H9 (cell line): ENCODE measurements around the gene ITGB2. TPM values are rescaled to one million over a fixed set of nuclear protein-coding genes. Genes with fewer than 3 reads are reported as not detected.
A peak's percentile ranks its signal among the peaks of the same experiment; 100 is the strongest.

Source experiments
- DNase-seq: peaks from one replicate; pipeline ENCODE4 v3.0.0-alpha.2; 2017
- H2AFZ ChIP-seq: one replicate; pipeline ENCODE4 v1.6.1; 2013; ENCODE audit warnings: mild to moderate bottlenecking, low read length, control low read depth, moderate library complexity
- H2AK5ac ChIP-seq: 2 replicates; pipeline ENCODE4 v1.6.1; 2013; ENCODE audit warnings: low read length, control low read depth, mixed read lengths; ENCODE audit not compliant: insufficient read length
- H2BK120ac ChIP-seq: one replicate; pipeline ENCODE4 v1.6.1; 2013; ENCODE audit warnings: low read depth, mild to moderate bottlenecking, low read length, control low read depth, inconsistent platforms; ENCODE audit not compliant: poor library complexity, severe bottlenecking
- H2BK12ac ChIP-seq: 2 replicates; pipeline ENCODE4 v1.6.1; 2013; ENCODE audit warnings: low read length, control low read depth, mixed read lengths, low read depth; ENCODE audit not compliant: insufficient read length
- H2BK15ac ChIP-seq: 2 replicates; pipeline ENCODE4 v1.6.1; 2013; ENCODE audit warnings: low read depth, low read length, control low read depth
- H2BK20ac ChIP-seq: one replicate; pipeline ENCODE4 v1.6.1; 2013; ENCODE audit warnings: low read depth, mild to moderate bottlenecking, low read length, control low read depth, inconsistent platforms; ENCODE audit not compliant: poor library complexity, severe bottlenecking
- H2BK5ac ChIP-seq: 2 replicates; pipeline ENCODE4 v1.6.1; 2013; ENCODE audit warnings: low read length, control low read depth, mixed read lengths; ENCODE audit not compliant: insufficient read length
- H3K14ac ChIP-seq: 2 replicates; pipeline ENCODE4 v1.6.1; 2013; ENCODE audit warnings: low read length, control low read depth; ENCODE audit not compliant: insufficient read depth
- H3K18ac ChIP-seq: 2 replicates; pipeline ENCODE4 v1.6.1; 2013; ENCODE audit warnings: low read depth, mild to moderate bottlenecking, mixed read lengths, low read length, control low read depth; ENCODE audit not compliant: insufficient read length
- H3K23ac ChIP-seq: 2 replicates; pipeline ENCODE4 v1.6.1; 2013; ENCODE audit warnings: low read length, control low read depth, mixed read lengths, low read depth; ENCODE audit not compliant: insufficient read length
- H3K23me2 ChIP-seq: 2 replicates; pipeline ENCODE4 v1.6.1; 2013; ENCODE audit warnings: low read depth, mild to moderate bottlenecking, mixed read lengths, low read length, control low read depth; ENCODE audit not compliant: insufficient read length, poor library complexity, severe bottlenecking
- H3K27ac ChIP-seq: 2 replicates; pipeline ENCODE4 v1.5.1; 2013; ENCODE audit warnings: low read length, control low read depth, mixed read lengths, low read depth; ENCODE audit not compliant: insufficient read length
- H3K27me3 ChIP-seq: 2 replicates; pipeline ENCODE4 v1.6.1; 2013; ENCODE audit warnings: low read length, control low read depth, inconsistent platforms; ENCODE audit not compliant: insufficient read depth
- H3K4ac ChIP-seq: 2 replicates; pipeline ENCODE4 v1.6.1; 2013; ENCODE audit warnings: low read depth, mild to moderate bottlenecking, control low read depth, inconsistent platforms, low read length, moderate library complexity
- H3K4me1 ChIP-seq: 2 replicates; pipeline ENCODE4 v1.6.1; 2013; ENCODE audit warnings: low read length, control low read depth, inconsistent platforms; ENCODE audit not compliant: insufficient read depth
- H3K4me2 ChIP-seq: 2 replicates; pipeline ENCODE4 v1.6.1; 2013; ENCODE audit warnings: low read length, control low read depth, mixed read lengths; ENCODE audit not compliant: insufficient read length, insufficient read depth
- H3K56ac ChIP-seq: 2 replicates; pipeline ENCODE4 v1.6.1; 2013; ENCODE audit warnings: low read depth, mild to moderate bottlenecking, mixed read lengths, low read length, control low read depth; ENCODE audit not compliant: insufficient read length
- H3K79me1 ChIP-seq: 2 replicates; pipeline ENCODE4 v1.6.1; 2013; ENCODE audit warnings: low read depth, mild to moderate bottlenecking, moderate library complexity, low read length, control low read depth, inconsistent platforms; ENCODE audit not compliant: insufficient read depth, poor library complexity, severe bottlenecking
- H3K79me2 ChIP-seq: 2 replicates; pipeline ENCODE4 v1.6.1; 2013; ENCODE audit warnings: low read length, control low read depth, inconsistent platforms; ENCODE audit not compliant: insufficient read depth
- H3K9ac ChIP-seq: 2 replicates; pipeline ENCODE4 v1.6.1; 2013; ENCODE audit warnings: low read length, control low read depth, mixed read lengths; ENCODE audit not compliant: insufficient read length; ENCODE audit errors: extremely low read depth
- H3K9me3 ChIP-seq: one replicate; pipeline ENCODE4 v1.6.1; 2013; ENCODE audit warnings: low read depth, low read length, inconsistent platforms; ENCODE audit not compliant: control insufficient read depth
- H3T11ph ChIP-seq: one replicate; pipeline ENCODE4 v1.6.1; 2013; ENCODE audit warnings: mild to moderate bottlenecking, low read length, control low read depth, inconsistent platforms
- H4K20me1 ChIP-seq: one replicate; pipeline ENCODE4 v1.6.1; 2013; ENCODE audit not compliant: control insufficient read depth, insufficient read length, insufficient read depth
- H4K5ac ChIP-seq: 2 replicates; pipeline ENCODE4 v1.6.1; 2013; ENCODE audit warnings: low read depth, mild to moderate bottlenecking, mixed read lengths, low read length, control low read depth; ENCODE audit not compliant: insufficient read length
- H4K8ac ChIP-seq: replicated peaks from 2 replicates; pipeline ENCODE4 v1.6.1; 2013; ENCODE audit warnings: low read length, control low read depth, mixed read lengths, low read depth; ENCODE audit not compliant: insufficient read length
- H4K91ac ChIP-seq: 2 replicates; pipeline ENCODE4 v1.6.1; 2013; ENCODE audit warnings: low read depth, mild to moderate bottlenecking, moderate library complexity, mixed read lengths, low read length, control low read depth; ENCODE audit not compliant: insufficient read length
- H3K27ac Mint-ChIP-seq, 3 experiments: 2 replicates in 2 of 3; 3 replicates in 1 of 3; pipeline ENCODE4 v1.8.0; 2020 to 2021; ENCODE audit warnings: mixed read lengths in 3 of 3, mild to moderate bottlenecking in 1 of 3, moderate library complexity in 1 of 3
- H3K27me3 Mint-ChIP-seq: 2 replicates; pipeline ENCODE4 v1.8.0; 2021; ENCODE audit warnings: low read depth, mild to moderate bottlenecking, moderate library complexity, mixed read lengths
- H3K36me3 Mint-ChIP-seq, 3 experiments: 2 replicates in 2 of 3; 3 replicates in 1 of 3; pipeline ENCODE4 v1.8.0; 2020 to 2021; ENCODE audit warnings: low read depth in 3 of 3, mixed read lengths in 3 of 3; ENCODE audit not compliant: insufficient read depth in 1 of 3
- H3K4me1 Mint-ChIP-seq, 2 experiments: 2 replicates each; pipeline ENCODE4 v1.8.0; 2020; ENCODE audit warnings: mixed read lengths in 2 of 2
- H3K4me3 Mint-ChIP-seq, 2 experiments: 2 replicates in 1 of 2; 3 replicates in 1 of 2; pipeline ENCODE4 v1.8.0; 2020 to 2021; ENCODE audit warnings: mild to moderate bottlenecking in 2 of 2, mixed read lengths in 2 of 2, moderate library complexity in 1 of 2
- H3K9me3 Mint-ChIP-seq, 2 experiments: 2 replicates in 1 of 2; 3 replicates in 1 of 2; pipeline ENCODE4 v1.8.0; 2020; ENCODE audit warnings: mild to moderate bottlenecking in 2 of 2, mixed read lengths in 2 of 2, moderate library complexity in 1 of 2
- CTCF ChIP-seq: fragments of 200-600 bp; sonication (generic); conservative IDR thresholded peaks from 3 replicates; pipeline ENCODE4 v1.8.0; 2021; ENCODE audit warnings: antibody characterized with exemption, mild to moderate bottlenecking
- WGBS: extraction: QIAGEN DNeasy Blood & Tissue Kit; methylation state at CpG from one replicate; pipeline ENCODE4 v1.1.7; 2013; ENCODE audit warnings: missing lambda C conversion rate, low lambda C conversion rate, mixed read lengths; ENCODE audit not compliant: insufficient read length; ENCODE audit errors: extremely low coverage; 5-methylcytosine and 5-hydroxymethylcytosine counted together
- total RNA-seq: library from RNA; stranded (reverse); gene quantifications from 2 replicates; pipeline ENCODE4 v1.2.1, GENCODE V29; 2021

ITGB2 gene
- total RNA-seq, 1 experiment from 2014 or later: 1.1 TPM

- Histone ChIP-seq H2AFZ (no peak overlapping the region), H3K56ac (no peak overlapping the region), H3K9ac (no peak overlapping the region), H3K4me1 (0 out of 2 replicates have a peak, but pooled peaks cover 2% of the 10 kb centered on the region), H3K18ac (no peak overlapping the region), H3K4me2 (peak overlapping the region; percentile 8), H2BK120ac (no peak overlapping the region), H2BK5ac (no peak overlapping the region), H2BK15ac (no peak overlapping the region), H3K79me2 (no peaks in the 10 kb centered on the region), H3K14ac (no peak overlapping the region), H2BK20ac (no peak overlapping the region), H3T11ph (no peak overlapping the region), H3K9me3 (no peaks in the 10 kb centered on the region), H4K8ac (no peak overlapping the region), H2BK12ac (no peak overlapping the region), H3K27me3 (no peaks in the 10 kb centered on the region), H3K4ac (no peak overlapping the region), H4K91ac (no peak overlapping the region), H4K5ac (no peak overlapping the region), H3K27ac (no peak overlapping the region), H4K20me1 (no peaks in the 10 kb centered on the region), H3K79me1 (no peaks in the 10 kb centered on the region), H3K23me2 (no peaks in the 10 kb centered on the region), H2AK5ac (no peak overlapping the region), H3K23ac (no peak overlapping the region)
- DNase-seq: no peak
- H3K27ac Mint-ChIP-seq: no peak overlapping the region
- H3K4me3 Mint-ChIP-seq: peak overlapping the region; percentile 54 to 67; a peak in 4 of 5 replicates
- H3K4me1 Mint-ChIP-seq: peaks cover 13 to 21% of the 10 kb centered on the region in 2 experiments
- H3K27me3 Mint-ChIP-seq: peaks cover 3% of the 10 kb centered on the region; the same call in 1 of the 2 replicates
- H3K36me3 Mint-ChIP-seq: peaks cover 14 to 32% (median 31%) of the 10 kb centered on the region in 3 experiments; a peak in 6 of 7 replicates
- TF ChIP-seq CTCF: no peak
- H3K9me3 Mint-ChIP-seq: no peaks in the 10 kb centered on the region
- no CpG with 5 or more reads among the region's 27 CpGs for WGBS
Measured at GRCh38 chr21:44846485-44847260, 74.0 kb downstream of the ITGB2 start.
